ENCODE data around the gene UBE2F. TPM values are rescaled to one million over a fixed set of nuclear protein-coding genes. Genes with fewer than 3 reads are reported as not detected.
"Not testable (repeated sequence)": the region's sequence is repeated elsewhere in the genome, so short reads cannot be mapped to it uniquely, and the experiment has no call there.

UBE2F gene
- total RNA-seq, 2 experiments from 2014 or later, result 96.5 to 99.5 TPM

GRCh38 chr2:237962432-237963084 lies 4.3 kb upstream of the UBE2F start:
- no peak for TF ChIP-seq CTCF (IDR thresholded peaks at IDR 0.05)

GRCh38 chr2:237963490-237963991 lies 3.3 kb upstream of the UBE2F start:
- H3K4me3 Mint-ChIP-seq; intact Hi-C loops (cut with micrococcal nuclease); POLR2A ChIA-PET; H3K36me3 Mint-ChIP-seq (ENCODE audit: low read depth); CTCF ChIA-PET; H3K27ac Mint-ChIP-seq; ATAC-seq; DNase-seq; H3K27me3 Mint-ChIP-seq: not testable (repeated sequence)
- Mint-ChIP-seq H3K4me1 (ENCODE audit: low read depth) (peaks cover 12% of the 10 kb centered on the region), H3K9me3 (peaks cover 17% of the 10 kb centered on the region)

More at GRCh38 chr2:237962432-237963084, 4.3 kb upstream of the UBE2F start:
- ChIA-PET POLR2A (no interaction called here), CTCF (no interaction called here)
- DNase-seq (no peak), ATAC-seq (no peak)
- no peak overlapping the region for H3K27ac Mint-ChIP-seq
- no peak overlapping the region for H3K4me3 Mint-ChIP-seq
- H3K36me3 Mint-ChIP-seq (ENCODE audit: low read depth), result peaks cover under 1% of the 10 kb centered on the region
- H3K9me3 Mint-ChIP-seq, result peaks cover 17% of the 10 kb centered on the region
- peaks cover 3% of the 10 kb centered on the region for H3K27me3 Mint-ChIP-seq
- peaks cover 2% of the 10 kb centered on the region for H3K4me1 Mint-ChIP-seq (ENCODE audit: low read depth)
- intact Hi-C loops (cut with micrococcal nuclease), result no loop called here

- POLR2A ChIA-PET, result interaction anchor here (1.5 kb wide), 1 partner anchor 15 kb away, joined by 3 read pairs; no protein-coding TSS in a partner anchor
- no peak for ATAC-seq
- no peak overlapping the region for H3K27ac Mint-ChIP-seq
These were observed 2.6 kb upstream of the UBE2F start for GRCh38 chr2:237964194-237964577.

GRCh38 chr2:237964578-237965404 lies 2.0 kb upstream of the UBE2F start:
- peaks cover 17% of the 10 kb centered on the region for H3K9me3 Mint-ChIP-seq
- DNase-seq (no peak), ATAC-seq (no peak)
- H3K4me1 Mint-ChIP-seq (ENCODE audit: low read depth), result peaks cover 24% of the 10 kb centered on the region
- ChIA-PET POLR2A (interaction anchor here (0.9 to 1.5 kb wide), 2 partner anchors 8 to 14 kb away, joined by 3 read pairs; no protein-coding TSS in a partner anchor), CTCF (interaction anchor here (1.0 kb wide), 1 partner anchor 11 kb away, joined by 3 read pairs; no protein-coding TSS in a partner anchor)
- peaks cover 16% of the 10 kb centered on the region for H3K36me3 Mint-ChIP-seq (ENCODE audit: low read depth)
- no peak overlapping the region for H3K4me3 Mint-ChIP-seq
- no peaks in the 10 kb centered on the region for H3K27me3 Mint-ChIP-seq
- no peak overlapping the region for H3K27ac Mint-ChIP-seq
- TF ChIP-seq CTCF (IDR thresholded peaks at IDR 0.05), result no peak
- intact Hi-C loops (cut with micrococcal nuclease), result loop anchor here (5.0 kb wide), 1 partner anchor 38 kb away; no protein-coding TSS in a partner anchor

More at GRCh38 chr2:237964194-237964577, 2.6 kb upstream of the UBE2F start:
- peaks cover 17% of the 10 kb centered on the region for H3K9me3 Mint-ChIP-seq
- H3K27me3 Mint-ChIP-seq, result no peaks in the 10 kb centered on the region
- no peak for TF ChIP-seq CTCF (IDR thresholded peaks at IDR 0.05)
- H3K36me3 Mint-ChIP-seq (ENCODE audit: low read depth), result peaks cover 10% of the 10 kb centered on the region
- no peak overlapping the region for H3K4me3 Mint-ChIP-seq
- intact Hi-C loops (cut with micrococcal nuclease), result no loop called here
- DNase-seq, result no peak
- peaks cover 18% of the 10 kb centered on the region for H3K4me1 Mint-ChIP-seq (ENCODE audit: low read depth)
- CTCF ChIA-PET, result no interaction called here

GRCh38 chr2:237965844-237966243 lies 970 bp upstream of the UBE2F start:
- DNase-seq, H3K27ac Mint-ChIP-seq, ATAC-seq, POLR2A ChIA-PET, H3K27me3 Mint-ChIP-seq: not testable (repeated sequence)
- peaks cover 23% of the 10 kb centered on the region for H3K36me3 Mint-ChIP-seq (ENCODE audit: low read depth)
- H3K9me3 Mint-ChIP-seq, result peaks cover 17% of the 10 kb centered on the region
- intact Hi-C loops (cut with micrococcal nuclease), result loop anchor here (5.0 kb wide), 1 partner anchor 36 kb away; no protein-coding TSS in a partner anchor
- CTCF ChIA-PET, result interaction anchor here (1.0 kb wide), 1 partner anchor 43 kb away, joined by 3 read pairs; no protein-coding TSS in a partner anchor
- H3K4me3 Mint-ChIP-seq, result peak overlapping the region; percentile 74
- H3K4me1 Mint-ChIP-seq (ENCODE audit: low read depth), result peaks cover 32% of the 10 kb centered on the region
